Keratinocyte (primary cell): ENCODE results near the gene MAST3. TPM values are rescaled to one million over a fixed set of nuclear protein-coding genes. Genes with fewer than 3 reads are reported as not detected.
A peak's percentile ranks its signal among the peaks of the same experiment; 100 is the strongest.

ENCODE experiments used
- DNase-seq: peaks from one replicate; pipeline ENCODE4 v3.0.0-alpha.2; 2011; ENCODE audit warnings: low read depth, missing footprints, low spot score
- FAIRE-seq: peaks from 2 replicates; lab custom pipeline; 2011; peaks lifted over from hg19 to GRCh38; lab: Jason Lieb, UNC
- H2AFZ ChIP-seq: 2 replicates; pipeline ENCODE4 v1.6.0; 2012; ENCODE audit warnings: low read length, control low read depth, inconsistent platforms; ENCODE audit not compliant: control insufficient read depth
- H3K27ac ChIP-seq: 2 replicates; pipeline ENCODE4 v1.5.1; 2011; ENCODE audit warnings: low read length; ENCODE audit not compliant: control insufficient read depth, insufficient read depth
- H3K27me3 ChIP-seq: 3 replicates; pipeline ENCODE4 v1.6.0; 2011; ENCODE audit warnings: low read length; ENCODE audit not compliant: control insufficient read depth, insufficient read depth; ENCODE audit errors: extremely low read depth
- H3K36me3 ChIP-seq, 2 experiments: 2 replicates in 1 of 2; 3 replicates in 1 of 2; pipeline ENCODE4 v1.5.1; 2011; ENCODE audit warnings: low read length in 2 of 2, mild to moderate bottlenecking in 1 of 2; ENCODE audit not compliant: control insufficient read depth in 2 of 2, insufficient read depth in 2 of 2; ENCODE audit errors: extremely low read depth in 1 of 2
- H3K4me1 ChIP-seq: 3 replicates; pipeline ENCODE4 v1.5.1; 2011; ENCODE audit warnings: low read length; ENCODE audit not compliant: control insufficient read depth, insufficient read depth; ENCODE audit errors: extremely low read depth
- H3K4me2 ChIP-seq: 3 replicates; pipeline ENCODE4 v1.6.0; 2011; ENCODE audit warnings: low read depth, low read length; ENCODE audit not compliant: control insufficient read depth, insufficient read depth; ENCODE audit errors: extremely low read depth
- H3K4me3 ChIP-seq, 3 experiments: fragments of 200-600 bp in 1 of 3; sonication (generic) in 1 of 3; 2 replicates in 2 of 3; 3 replicates in 1 of 3; pipeline ENCODE4 v1.5.1; 2011 to 2016; ENCODE audit warnings: low read length in 3 of 3, mild to moderate bottlenecking in 3 of 3, control low read depth in 2 of 3, inconsistent platforms in 1 of 3, low read depth in 1 of 3, mixed read lengths in 1 of 3, mixed run types in 1 of 3, moderate library complexity in 1 of 3; ENCODE audit not compliant: control insufficient read depth in 2 of 3, insufficient read depth in 2 of 3; ENCODE audit errors: extremely low read depth in 1 of 3
- H3K79me2 ChIP-seq: 2 replicates; pipeline ENCODE4 v1.6.0; 2012; ENCODE audit warnings: low read length; ENCODE audit not compliant: control insufficient read depth, insufficient read depth
- H3K9ac ChIP-seq: 3 replicates; pipeline ENCODE4 v1.6.0; 2011; ENCODE audit warnings: low read length; ENCODE audit not compliant: control insufficient read depth, insufficient read depth; ENCODE audit errors: extremely low read depth
- H3K9me1 ChIP-seq: 3 replicates; pipeline ENCODE4 v1.6.0; 2011; ENCODE audit warnings: low read length; ENCODE audit not compliant: control insufficient read depth, insufficient read depth; ENCODE audit errors: extremely low read depth
- H3K9me3 ChIP-seq: 2 replicates; pipeline ENCODE4 v1.5.1; 2012; ENCODE audit warnings: low read depth, low read length; ENCODE audit not compliant: control insufficient read depth
- H4K20me1 ChIP-seq: 3 replicates; pipeline ENCODE4 v1.6.0; 2011; ENCODE audit warnings: low read length; ENCODE audit not compliant: control insufficient read depth, insufficient read depth; ENCODE audit errors: extremely low read depth
- CTCF ChIP-seq, 3 experiments: IDR thresholded peaks in 1 of 3; conservative IDR thresholded peaks in 1 of 3; optimal IDR thresholded peaks in 1 of 3; 2 replicates in 2 of 3; 3 replicates in 1 of 3; pipeline versions ENCODE3 to v1.5.1; 2011; ENCODE audit warnings: low read length in 3 of 3, mild to moderate bottlenecking in 3 of 3, moderate library complexity in 2 of 3, control low read depth in 1 of 3, inconsistent platforms in 1 of 3; ENCODE audit not compliant: insufficient read depth in 2 of 3; ENCODE audit errors: extremely low read depth in 1 of 3
- EZH2 ChIP-seq: IDR thresholded peaks from one replicate; pipeline ENCODE4 v1.6.1; 2012; ENCODE audit warnings: inconsistent platforms, mild to moderate bottlenecking, low read length, moderate library complexity
- dilution Hi-C: fragments of 300-500 bp; cut with MboI; formaldehyde crosslinking; loops from one replicate; pipeline ENCODE4 v1.7.0; 2020; ENCODE audit warnings: low sequenced_read_pairs; ENCODE audit not compliant: extremely low pct_ligation_motif_present
- polyA plus RNA-seq, 5 experiments: library from polyadenylated mRNA; depleted of rRNA in 3 of 5; stranded (reverse) in 3 of 5; stranded (forward) in 1 of 5; unstranded in 1 of 5; fragments of >200 nt; gene quantifications; 1 replicate in 1 of 5; 2 replicates in 3 of 5; 3 replicates in 1 of 5; pipeline versions ENCODE4 v1.2.1 to v1.2.3, GENCODE V29; 2011 to 2012; ENCODE audit warnings: missing spikeins in 2 of 5, low read depth in 1 of 5, low replicate concordance in 1 of 5

The MAST3 gene
- polyA plus RNA-seq, 1 donor (not counting 4 experiments of a cell fraction or from before 2014, with no cell fraction given): 0.73 TPM

- Histone ChIP-seq H3K4me3 (no peak overlapping the region), H3K27ac (no peak overlapping the region), H3K36me3 (peaks cover 0 to 2% of the 10 kb centered on the region in 2 experiments), H3K27me3 (no peaks in the 10 kb centered on the region), H3K9ac (no peak overlapping the region), H2AFZ (no peak overlapping the region), H3K9me1 (peaks cover 4% of the 10 kb centered on the region), H3K4me1 (peaks cover 20% of the 10 kb centered on the region), H3K4me2 (no peak overlapping the region), H3K9me3 (no peaks in the 10 kb centered on the region), H3K79me2 (peaks cover 6% of the 10 kb centered on the region), H4K20me1 (no peaks in the 10 kb centered on the region)
- FAIRE-seq: no peak
- TF ChIP-seq CTCF (optimal IDR thresholded peaks at IDR 0.05 in 1 of 3, IDR thresholded peaks at IDR 0.05 in 1 of 3, conservative IDR thresholded peaks at IDR 0.05 in 1 of 3; ENCODE audit: extremely low read depth in 1 of 3, insufficient read depth in 2 of 3, low read length in 3 of 3) (no peak), EZH2 (no peak)
- dilution Hi-C loops: no loop called here
- no peak for DNase-seq
Measured at GRCh38 chr19:18190278-18190677, 92.7 kb downstream of the MAST3 start.

- DNase-seq: peak; percentile 49
- Histone ChIP-seq H3K9me1 (peaks cover 4% of the 10 kb centered on the region), H3K4me3 (peak overlapping the region in 2 of 3 experiments; percentile 81 to 82), H3K79me2 (peaks cover 6% of the 10 kb centered on the region), H2AFZ (peak overlapping the region; percentile 53), H3K27me3 (no peaks in the 10 kb centered on the region), H3K4me1 (peaks cover 20% of the 10 kb centered on the region), H3K9me3 (no peaks in the 10 kb centered on the region), H4K20me1 (no peaks in the 10 kb centered on the region), H3K36me3 (peaks cover 4 to 9% of the 10 kb centered on the region in 2 experiments), H3K27ac (peak overlapping the region; percentile 81), H3K4me2 (peak overlapping the region; percentile 93), H3K9ac (peak overlapping the region; percentile 85)
- dilution Hi-C loops: no loop called here
- peak; percentile 79 for FAIRE-seq
- TF ChIP-seq CTCF (optimal IDR thresholded peaks at IDR 0.05 in 1 of 3, IDR thresholded peaks at IDR 0.05 in 1 of 3, conservative IDR thresholded peaks at IDR 0.05 in 1 of 3; ENCODE audit: extremely low read depth in 1 of 3, insufficient read depth in 2 of 3, low read length in 3 of 3) (no peak), EZH2 (no peak)
Measured at GRCh38 chr19:18191640-18192062, 94.1 kb downstream of the MAST3 start.
